H1 (cell line): ENCODE results near the gene CHST9. TPM values are rescaled to one million over a fixed set of nuclear protein-coding genes. Genes with fewer than 3 reads are reported as not detected.
A peak's percentile ranks its signal among the peaks of the same experiment; 100 is the strongest.

Experiments used
- CTCF ChIA-PET: fragments of 300-600 bp; sonication (Branson Sonifier 250); formaldehyde crosslinking; loops from one replicate; lab custom pipeline; 2021; ENCODE audit not compliant: partially characterized antibody; lab: Charles Lee
- POLR2A ChIA-PET: fragments of 300-600 bp; sonication (Branson Sonifier 250); formaldehyde crosslinking; loops from one replicate; lab custom pipeline; 2021; ENCODE audit warnings: inconsistent platforms; ENCODE audit not compliant: partially characterized antibody; lab: Charles Lee
- DNase-seq, 2 experiments: peaks; one replicate each; pipeline versions ENCODE4 v3.0.0 to v3.0.0-alpha.2; 2010 to 2022; ENCODE audit warnings: low spot score in 2 of 2, low read depth in 1 of 2, mixed read lengths in 1 of 2
- FAIRE-seq: peaks from 2 replicates; lab custom pipeline; 2011; peaks lifted over from hg19 to GRCh38; lab: Jason Lieb, UNC
- H2AFZ ChIP-seq: 2 replicates; pipeline ENCODE4 v1.8.1; 2012; ENCODE audit warnings: low read length, inconsistent platforms
- H2AK5ac ChIP-seq: 2 replicates; pipeline ENCODE4 v1.6.1; 2013; ENCODE audit warnings: low read depth, low read length
- H2BK120ac ChIP-seq: replicated peaks from 2 replicates; pipeline ENCODE3; 2013; ENCODE audit warnings: low read depth, low read length, inconsistent platforms
- H2BK12ac ChIP-seq: 2 replicates; pipeline ENCODE4 v1.6.1; 2013; ENCODE audit warnings: low read depth, low read length
- H2BK15ac ChIP-seq: 2 replicates; pipeline ENCODE4 v1.6.1; 2013; ENCODE audit warnings: low read length
- H2BK20ac ChIP-seq: 2 replicates; pipeline ENCODE4 v1.6.1; 2013; ENCODE audit warnings: low read length
- H2BK5ac ChIP-seq: 2 replicates; pipeline ENCODE4 v1.6.1; 2013; ENCODE audit warnings: low read depth, low read length
- H3K14ac ChIP-seq: 2 replicates; pipeline ENCODE4 v1.6.1; 2013; ENCODE audit warnings: inconsistent platforms; ENCODE audit not compliant: insufficient read length
- H3K18ac ChIP-seq: 2 replicates; pipeline ENCODE4 v1.6.1; 2013; ENCODE audit warnings: low read length; ENCODE audit errors: extremely low read depth
- H3K23ac ChIP-seq: 2 replicates; pipeline ENCODE4 v1.6.1; 2013; ENCODE audit warnings: inconsistent platforms; ENCODE audit not compliant: insufficient read length
- H3K23me2 ChIP-seq: 2 replicates; pipeline ENCODE4 v1.6.1; 2013; ENCODE audit warnings: low read depth, low read length
- H3K27ac ChIP-seq: 2 replicates; pipeline ENCODE4 v1.6.1; 2011; ENCODE audit warnings: low read depth, low read length, inconsistent platforms
- H3K27me3 ChIP-seq, 4 experiments: replicated peaks in 1 of 4; 1 replicate in 1 of 4; 2 replicates in 3 of 4; pipeline versions ENCODE4 v1.6.1 to v1.8.1; 2011 to 2013; ENCODE audit warnings: low read length in 3 of 4, mild to moderate bottlenecking in 3 of 4, inconsistent platforms in 2 of 4, mixed read lengths in 2 of 4, moderate library complexity in 1 of 4; ENCODE audit not compliant: control insufficient read depth in 3 of 4, insufficient read depth in 3 of 4; ENCODE audit errors: extremely low read depth in 1 of 4
- H3K36me3 ChIP-seq, 4 experiments: 2 replicates each; pipeline versions ENCODE4 v1.6.1 to v1.8.1; 2011 to 2013; ENCODE audit warnings: mild to moderate bottlenecking in 4 of 4, low read length in 3 of 4, moderate library complexity in 2 of 4, control low read depth in 1 of 4, inconsistent platforms in 1 of 4; ENCODE audit not compliant: insufficient read depth in 4 of 4, control insufficient read depth in 2 of 4
- H3K4ac ChIP-seq: replicated peaks from 2 replicates; pipeline ENCODE3; 2013; ENCODE audit warnings: low read length, low read depth, mixed read lengths, inconsistent platforms; ENCODE audit not compliant: insufficient read length
- H3K4me1 ChIP-seq, 4 experiments: replicated peaks in 1 of 4; 1 replicate in 1 of 4; 2 replicates in 3 of 4; pipeline versions ENCODE4 v1.6.1 to v1.8.1; 2011 to 2013; ENCODE audit warnings: low read length in 3 of 4, inconsistent platforms in 2 of 4, mixed read lengths in 1 of 4; ENCODE audit not compliant: insufficient read depth in 4 of 4, control insufficient read depth in 3 of 4
- H3K4me2 ChIP-seq, 2 experiments: 2 replicates each; pipeline versions ENCODE4 v1.6.1 to v1.8.1; 2011 to 2013; ENCODE audit warnings: low read depth in 2 of 2, low read length in 2 of 2, control low read depth in 1 of 2, inconsistent platforms in 1 of 2, mild to moderate bottlenecking in 1 of 2; ENCODE audit not compliant: insufficient read depth in 1 of 2
- H3K4me3 ChIP-seq, 4 experiments: fragments of 200-600, 300-600 bp in 1 of 4; sonication (generic), shearing (Covaris generic), sonication (Bioruptor Twin) in 1 of 4; 2 replicates each; pipeline versions ENCODE4 v1.5.1 to v1.8.1; 2011 to 2016; ENCODE audit warnings: low read length in 4 of 4, low read depth in 3 of 4, control low read depth in 2 of 4, inconsistent platforms in 2 of 4, mild to moderate bottlenecking in 2 of 4, mixed read lengths in 1 of 4, moderate library complexity in 1 of 4; ENCODE audit not compliant: insufficient read depth in 2 of 4; ENCODE audit errors: extremely low read depth in 1 of 4
- H3K56ac ChIP-seq: replicated peaks from 2 replicates; pipeline ENCODE3; 2013; ENCODE audit warnings: low read depth, mild to moderate bottlenecking, mixed read lengths, low read length, inconsistent platforms; ENCODE audit not compliant: insufficient read length
- H3K79me1 ChIP-seq: 2 replicates; pipeline ENCODE4 v1.6.1; 2013; ENCODE audit warnings: low read depth, low read length, control low read depth
- H3K79me2 ChIP-seq, 2 experiments: 2 replicates each; pipeline versions ENCODE4 v1.6.1 to v1.8.1; 2012 to 2013; ENCODE audit warnings: low read length in 2 of 2, mild to moderate bottlenecking in 2 of 2, inconsistent platforms in 1 of 2; ENCODE audit not compliant: insufficient read depth in 2 of 2, control insufficient read depth in 1 of 2
- H3K9ac ChIP-seq, 4 experiments: replicated peaks in 1 of 4; 1 replicate in 1 of 4; 2 replicates in 3 of 4; pipeline versions ENCODE4 v1.6.1 to v1.8.1; 2011 to 2013; ENCODE audit warnings: low read depth in 3 of 4, low read length in 3 of 4, control low read depth in 2 of 4, mild to moderate bottlenecking in 2 of 4, moderate library complexity in 2 of 4, inconsistent platforms in 1 of 4; ENCODE audit errors: extremely low read depth in 1 of 4
- H3K9me3 ChIP-seq, 2 experiments: 2 replicates each; pipeline versions ENCODE4 v1.6.1 to v1.8.1; 2012 to 2013; ENCODE audit warnings: mild to moderate bottlenecking in 2 of 2, moderate library complexity in 2 of 2, control low read depth in 1 of 2, inconsistent platforms in 1 of 2, low read depth in 1 of 2, low read length in 1 of 2, mixed read lengths in 1 of 2; ENCODE audit not compliant: insufficient read depth in 2 of 2
- H4K20me1 ChIP-seq, 2 experiments: replicated peaks in 1 of 2; 2 replicates each; pipeline versions ENCODE3 to v1.8.1; 2011 to 2013; ENCODE audit warnings: inconsistent platforms in 2 of 2, low read length in 2 of 2, mild to moderate bottlenecking in 1 of 2; ENCODE audit not compliant: insufficient read depth in 2 of 2, control insufficient read depth in 1 of 2
- H4K5ac ChIP-seq: 2 replicates; pipeline ENCODE4 v1.6.1; 2013; ENCODE audit warnings: low read length, low read depth, mixed read lengths, inconsistent platforms; ENCODE audit not compliant: insufficient read length
- H4K8ac ChIP-seq: 2 replicates; pipeline ENCODE4 v1.8.0; 2013; ENCODE audit warnings: mild to moderate bottlenecking, moderate library complexity, low read length, inconsistent platforms; ENCODE audit not compliant: insufficient read depth; ENCODE audit errors: extremely low read depth
- H4K91ac ChIP-seq: replicated peaks from 2 replicates; pipeline ENCODE3; 2013; ENCODE audit warnings: low read length, mixed read lengths, inconsistent platforms; ENCODE audit not compliant: insufficient read length
- EGR1 ChIP-seq: IDR thresholded peaks from 2 replicates; pipeline ENCODE4 v1.6.1; 2011; ENCODE audit warnings: low read depth, low read length, borderline replicate concordance
- PHF8 ChIP-seq: fragments of 200-600 bp; sonication (generic); conservative IDR thresholded peaks from 2 replicates; pipeline ENCODE4 v1.7.1; 2012; ENCODE audit warnings: low read depth, mild to moderate bottlenecking, inconsistent platforms, low read length, moderate library complexity
- RNF2 ChIP-seq: fragments of 200-900, 300-1000 bp; sonication (generic); IDR thresholded peaks from 2 replicates; pipeline ENCODE4 v1.7.1; 2016; ENCODE audit warnings: borderline replicate concordance, low read depth, mild to moderate bottlenecking, antibody characterized with exemption, low read length; ENCODE audit not compliant: poor library complexity, severe bottlenecking; ENCODE audit errors: missing control alignments
- TEAD4 ChIP-seq: IDR thresholded peaks from 2 replicates; pipeline ENCODE4 v1.6.1; 2012; ENCODE audit warnings: low read depth, low read length, inconsistent platforms, mixed read lengths
- WGBS, 2 experiments: shearing (Covaris generic) in 1 of 2; methylation state at CpG; one replicate each; pipeline versions ENCODE4 v1.1.6 to v1.1.7; 2013 to 2015; ENCODE audit warnings: low lambda C conversion rate in 2 of 2, mixed read lengths in 2 of 2, inconsistent platforms in 1 of 2, low coverage in 1 of 2, missing lambda C conversion rate in 1 of 2; ENCODE audit not compliant: insufficient replicate concordance in 2 of 2, insufficient coverage in 1 of 2, insufficient read length in 1 of 2; ENCODE audit errors: extremely low coverage in 1 of 2, missing lambda C conversion rate in 1 of 2; 5-methylcytosine and 5-hydroxymethylcytosine counted together
- polyA plus RNA-seq, 7 experiments: library from polyadenylated mRNA; depleted of rRNA in 3 of 7; stranded (reverse) in 5 of 7; unstranded in 2 of 7; fragments of >200 nt in 5 of 7; fragments of 200-250 nt in 2 of 7; gene quantifications; 1 replicate in 5 of 7; 2 replicates in 1 of 7; 4 replicates in 1 of 7; pipeline versions ENCODE4 v1.2.1 to v1.2.3, GENCODE V29; 2011 to 2013; ENCODE audit warnings: missing spikeins in 2 of 7, mixed read lengths in 2 of 7
- total RNA-seq: library from RNA; stranded (reverse); fragmentation: NEBNext Ultra II Directional; extraction: Animal tissue kit (Norgen Biotek cat#: 25700); gene quantifications from 2 replicates; pipeline ENCODE4 v1.2.1, GENCODE V29; 2021

Gene CHST9
- total and polyA plus RNA-seq, 2 of the 8 experiments (the other 6 are each of a cell fraction or from before 2014, with no cell fraction given): 3.2 to 24.3 TPM

DNA sequence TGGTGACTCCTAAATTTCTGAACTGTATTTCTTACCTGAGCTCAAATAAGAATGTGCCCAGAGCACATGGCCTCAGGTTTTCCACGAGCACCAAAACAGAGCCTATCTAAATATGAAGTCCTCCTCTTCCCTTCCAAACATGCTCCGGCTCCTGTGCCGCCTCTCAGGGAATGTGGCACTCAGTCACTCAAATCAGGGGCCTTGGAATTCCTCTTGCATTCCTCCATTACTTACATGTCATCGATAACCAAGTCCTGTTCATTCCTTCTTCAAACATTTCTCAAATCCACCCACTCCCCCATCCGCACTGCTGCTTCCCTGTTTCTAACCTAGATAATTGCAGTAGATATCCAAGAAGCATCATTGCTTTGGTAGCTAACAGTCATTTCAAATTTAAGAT, 151.4 kb downstream of the CHST9 start:
- no peak overlapping the region for H4K8ac ChIP-seq
- H2BK12ac ChIP-seq: no peak overlapping the region
- no peak overlapping the region for H3K18ac ChIP-seq
- no peak overlapping the region for H2BK120ac ChIP-seq
- no peak overlapping the region for H3K4ac ChIP-seq
- no peak overlapping the region for H3K9ac ChIP-seq
- H3K23ac ChIP-seq: no peak overlapping the region
- no peaks in the 10 kb centered on the region for H3K79me1 ChIP-seq
- no peak overlapping the region for H3K4me3 ChIP-seq
- ChIA-PET CTCF (interaction anchor here (0.6 to 2.4 kb wide), 5 partner anchors 12 to 326 kb away, joined by 3 to 7 read pairs (median 4); no protein-coding TSS in a partner anchor), POLR2A (no interaction called here)
- 0 out of 7 replicates have a peak, but pooled peaks cover 0 to 2% (median 0%) of the 10 kb centered on the region in 4 experiments for H3K4me1 ChIP-seq
- TF ChIP-seq PHF8 (no peak), TEAD4 (peak; percentile 52; the same call in 1 of the 2 replicates), EGR1 (no peak), RNF2 (no peak)
- WGBS, 2 experiments: 92 to 100% methylated on average over 2 to 5 of the region's 5 CpGs
- H2BK20ac ChIP-seq: no peak overlapping the region
- no peak overlapping the region for H2BK5ac ChIP-seq
- H3K27ac ChIP-seq: no peak overlapping the region
- DNase-seq (no peak), FAIRE-seq (no peak)
- H2AFZ ChIP-seq: no peak overlapping the region
- no peak overlapping the region for H3K14ac ChIP-seq
- no peaks in the 10 kb centered on the region for H4K20me1 ChIP-seq
- no peak overlapping the region for H4K5ac ChIP-seq
- no peaks in the 10 kb centered on the region for H3K36me3 ChIP-seq
- no peak overlapping the region for H3K4me2 ChIP-seq
- H3K9me3 ChIP-seq: no peaks in the 10 kb centered on the region
- no peaks in the 10 kb centered on the region for H3K27me3 ChIP-seq
- no peak overlapping the region for H4K91ac ChIP-seq
- H2BK15ac ChIP-seq: no peak overlapping the region
- no peak overlapping the region for H2AK5ac ChIP-seq
- H3K79me2 ChIP-seq: no peaks in the 10 kb centered on the region
- H3K56ac ChIP-seq: no peak overlapping the region
- H3K23me2 ChIP-seq: no peaks in the 10 kb centered on the region
